ENCODE data around the gene FAM53A.

The FAM53A gene

DNA sequence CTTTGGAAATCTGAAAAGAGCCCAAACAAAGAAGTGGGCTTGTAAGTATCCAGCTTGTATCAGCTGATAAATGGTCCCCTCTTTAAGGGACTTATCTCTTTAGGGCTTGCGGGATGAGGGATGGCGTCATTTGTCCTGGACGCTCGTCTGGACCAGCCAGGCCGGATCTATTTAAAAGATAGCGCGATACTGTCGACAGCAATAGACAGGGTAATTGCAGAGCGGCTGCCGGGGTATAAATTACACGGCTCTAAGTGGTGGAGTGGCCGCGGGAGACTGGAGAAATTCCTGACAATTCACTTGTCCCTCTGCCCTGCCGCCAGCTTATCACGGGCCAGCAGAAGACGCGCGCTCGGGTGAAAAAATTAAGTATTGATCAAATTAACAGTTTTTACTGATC lies 90.7 kb downstream of the FAM53A start:
- DNase-seq (ENCODE audit: low spot score): no peak

DNA sequence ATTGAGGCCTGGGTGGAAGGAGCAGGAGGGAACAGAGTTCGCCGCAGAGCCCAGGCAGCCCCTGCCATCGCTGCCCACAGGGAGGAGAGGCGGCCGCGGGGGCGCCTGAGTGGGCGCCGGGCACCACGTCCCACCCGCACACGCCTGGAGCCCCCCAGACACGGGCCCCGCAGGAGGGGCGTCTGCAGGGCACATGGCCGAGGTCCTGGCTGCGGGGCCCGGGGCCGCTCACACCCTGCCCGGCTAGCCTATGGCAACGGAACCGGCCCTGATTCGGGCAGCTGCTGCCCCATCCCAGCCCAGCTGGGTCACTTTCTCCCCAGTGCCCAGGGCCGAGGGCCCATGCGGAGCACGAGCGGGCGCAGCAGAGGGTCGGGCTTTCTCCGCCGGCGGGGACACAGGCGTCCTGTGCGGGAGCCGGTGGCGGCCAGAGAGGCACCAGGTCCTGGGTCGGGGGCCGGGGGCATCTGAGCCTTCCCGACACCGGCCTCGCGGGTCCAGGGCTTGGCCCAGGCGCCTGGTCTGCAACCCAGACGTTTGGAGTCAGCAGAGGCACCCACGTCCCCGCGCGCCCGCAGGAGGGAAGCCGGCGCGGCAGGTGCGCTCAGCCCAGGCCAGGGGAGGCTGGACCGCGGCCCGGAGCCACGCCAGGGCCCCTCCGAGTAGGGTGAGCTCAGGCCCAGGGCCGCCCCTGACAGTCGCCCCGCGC lies 91.2 kb downstream of the FAM53A start:
- DNase-seq (ENCODE audit: low spot score): no peak

DNA sequence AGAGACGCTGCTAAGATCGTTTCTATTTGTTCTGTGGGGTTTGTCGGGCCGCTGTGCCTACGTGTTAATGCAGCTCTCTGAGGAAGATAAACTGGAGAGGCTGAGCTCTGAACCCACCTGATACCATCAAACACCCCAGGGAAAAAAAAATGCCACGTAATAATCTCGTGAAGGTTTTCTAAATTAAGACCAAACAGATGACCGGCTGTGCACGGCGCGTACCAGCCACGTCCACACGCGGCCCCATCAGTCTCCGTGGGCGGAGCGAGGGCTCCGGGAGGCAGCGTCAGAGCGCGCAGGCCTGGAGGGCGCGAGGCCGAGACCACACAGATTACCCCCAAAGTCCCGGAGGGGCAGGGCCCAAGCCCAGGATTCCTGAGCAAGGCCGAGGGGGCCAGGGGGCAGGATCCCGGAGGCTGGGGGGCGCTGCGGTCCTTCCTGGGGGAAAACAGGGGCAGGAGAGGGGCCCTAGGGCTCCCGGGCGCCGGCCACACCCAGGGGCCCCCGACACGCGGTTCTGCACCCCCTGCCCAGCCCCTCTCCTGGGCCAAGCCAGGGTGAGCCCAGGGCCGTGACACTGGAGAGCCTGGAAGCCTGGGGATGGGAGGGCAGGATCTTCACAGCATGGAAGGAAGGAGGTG lies 91.9 kb downstream of the FAM53A start:
- no peak for DNase-seq (ENCODE audit: low spot score)

DNA sequence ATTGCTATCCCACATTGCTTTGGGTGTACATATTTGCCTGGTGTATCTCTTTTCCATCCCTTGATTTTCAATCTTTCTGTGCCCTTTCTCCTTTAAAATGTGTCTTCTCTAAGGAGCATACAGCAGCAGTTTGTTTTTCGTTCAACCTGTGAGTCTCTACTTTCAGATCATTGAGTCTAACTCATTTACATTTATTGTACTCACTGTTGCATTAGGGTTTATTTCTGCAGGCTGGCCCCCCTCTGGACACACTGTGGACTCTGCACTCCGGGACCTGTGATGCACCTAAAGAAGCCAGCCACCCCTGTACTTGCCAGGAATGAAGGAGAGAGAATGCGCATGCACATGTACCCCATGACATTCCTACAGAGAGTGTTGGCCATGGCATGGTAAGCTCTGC lies 93.0 kb downstream of the FAM53A start:
- no peak for DNase-seq (ENCODE audit: low spot score)

DNA sequence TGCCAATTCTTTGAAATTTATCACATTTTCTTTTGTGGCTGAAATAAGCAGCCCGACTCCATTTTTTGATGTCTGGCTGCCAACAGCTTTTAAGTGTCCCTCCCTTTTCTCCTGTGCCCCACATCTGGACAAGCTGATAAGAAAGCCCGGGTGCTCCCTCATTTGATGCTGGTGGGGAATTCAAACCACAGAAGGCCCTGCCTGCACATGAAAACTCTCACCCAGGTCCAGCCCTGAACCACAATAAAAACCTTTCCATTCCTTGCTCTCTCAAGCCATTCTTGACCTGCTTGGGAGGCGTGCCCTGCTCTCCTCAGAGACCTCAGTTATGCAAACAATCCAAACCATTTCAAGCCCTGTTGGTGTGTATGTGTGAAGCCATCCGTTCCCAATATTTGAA lies 93.9 kb downstream of the FAM53A start:
- DNase-seq (ENCODE audit: low spot score): no peak

All from COLO829 (cell line).